H1 (cell line): ENCODE results near the gene AHNAK2. TPM values are rescaled to one million over a fixed set of nuclear protein-coding genes. Genes with fewer than 3 reads are reported as not detected.

Experiments
- CTCF ChIA-PET: fragments of 300-600 bp; sonication (Branson Sonifier 250); formaldehyde crosslinking; loops from one replicate; lab custom pipeline; 2021; ENCODE audit not compliant: partially characterized antibody; lab: Charles Lee
- POLR2A ChIA-PET: fragments of 300-600 bp; sonication (Branson Sonifier 250); formaldehyde crosslinking; loops from one replicate; lab custom pipeline; 2021; ENCODE audit warnings: inconsistent platforms; ENCODE audit not compliant: partially characterized antibody; lab: Charles Lee
- DNase-seq, 2 experiments: peaks; one replicate each; pipeline versions ENCODE4 v3.0.0 to v3.0.0-alpha.2; 2010 to 2022; ENCODE audit warnings: low spot score in 2 of 2, low read depth in 1 of 2, mixed read lengths in 1 of 2
- FAIRE-seq: peaks from 2 replicates; lab custom pipeline; 2011; peaks lifted over from hg19 to GRCh38; lab: Jason Lieb, UNC
- H2AFZ ChIP-seq: 2 replicates; pipeline ENCODE4 v1.8.1; 2012; ENCODE audit warnings: low read length, inconsistent platforms
- H2AK5ac ChIP-seq: 2 replicates; pipeline ENCODE4 v1.6.1; 2013; ENCODE audit warnings: low read depth, low read length
- H2BK120ac ChIP-seq: replicated peaks from 2 replicates; pipeline ENCODE3; 2013; ENCODE audit warnings: low read depth, low read length, inconsistent platforms
- H2BK12ac ChIP-seq: 2 replicates; pipeline ENCODE4 v1.6.1; 2013; ENCODE audit warnings: low read depth, low read length
- H2BK15ac ChIP-seq: 2 replicates; pipeline ENCODE4 v1.6.1; 2013; ENCODE audit warnings: low read length
- H2BK20ac ChIP-seq: 2 replicates; pipeline ENCODE4 v1.6.1; 2013; ENCODE audit warnings: low read length
- H2BK5ac ChIP-seq: 2 replicates; pipeline ENCODE4 v1.6.1; 2013; ENCODE audit warnings: low read depth, low read length
- H3K14ac ChIP-seq: 2 replicates; pipeline ENCODE4 v1.6.1; 2013; ENCODE audit warnings: inconsistent platforms; ENCODE audit not compliant: insufficient read length
- H3K18ac ChIP-seq: 2 replicates; pipeline ENCODE4 v1.6.1; 2013; ENCODE audit warnings: low read length; ENCODE audit errors: extremely low read depth
- H3K23ac ChIP-seq: 2 replicates; pipeline ENCODE4 v1.6.1; 2013; ENCODE audit warnings: inconsistent platforms; ENCODE audit not compliant: insufficient read length
- H3K23me2 ChIP-seq: 2 replicates; pipeline ENCODE4 v1.6.1; 2013; ENCODE audit warnings: low read depth, low read length
- H3K27ac ChIP-seq: 2 replicates; pipeline ENCODE4 v1.6.1; 2011; ENCODE audit warnings: low read depth, low read length, inconsistent platforms
- H3K27me3 ChIP-seq, 4 experiments: replicated peaks in 1 of 4; 1 replicate in 1 of 4; 2 replicates in 3 of 4; pipeline versions ENCODE4 v1.6.1 to v1.8.1; 2011 to 2013; ENCODE audit warnings: low read length in 3 of 4, mild to moderate bottlenecking in 3 of 4, inconsistent platforms in 2 of 4, mixed read lengths in 2 of 4, moderate library complexity in 1 of 4; ENCODE audit not compliant: control insufficient read depth in 3 of 4, insufficient read depth in 3 of 4; ENCODE audit errors: extremely low read depth in 1 of 4
- H3K36me3 ChIP-seq, 4 experiments: 2 replicates each; pipeline versions ENCODE4 v1.6.1 to v1.8.1; 2011 to 2013; ENCODE audit warnings: mild to moderate bottlenecking in 4 of 4, low read length in 3 of 4, moderate library complexity in 2 of 4, control low read depth in 1 of 4, inconsistent platforms in 1 of 4; ENCODE audit not compliant: insufficient read depth in 4 of 4, control insufficient read depth in 2 of 4
- H3K4ac ChIP-seq: replicated peaks from 2 replicates; pipeline ENCODE3; 2013; ENCODE audit warnings: low read length, low read depth, mixed read lengths, inconsistent platforms; ENCODE audit not compliant: insufficient read length
- H3K4me1 ChIP-seq, 4 experiments: replicated peaks in 1 of 4; 1 replicate in 1 of 4; 2 replicates in 3 of 4; pipeline versions ENCODE4 v1.6.1 to v1.8.1; 2011 to 2013; ENCODE audit warnings: low read length in 3 of 4, inconsistent platforms in 2 of 4, mixed read lengths in 1 of 4; ENCODE audit not compliant: insufficient read depth in 4 of 4, control insufficient read depth in 3 of 4
- H3K4me2 ChIP-seq, 2 experiments: 2 replicates each; pipeline versions ENCODE4 v1.6.1 to v1.8.1; 2011 to 2013; ENCODE audit warnings: low read depth in 2 of 2, low read length in 2 of 2, control low read depth in 1 of 2, inconsistent platforms in 1 of 2, mild to moderate bottlenecking in 1 of 2; ENCODE audit not compliant: insufficient read depth in 1 of 2
- H3K4me3 ChIP-seq, 4 experiments: fragments of 200-600, 300-600 bp in 1 of 4; sonication (generic), shearing (Covaris generic), sonication (Bioruptor Twin) in 1 of 4; 2 replicates each; pipeline versions ENCODE4 v1.5.1 to v1.8.1; 2011 to 2016; ENCODE audit warnings: low read length in 4 of 4, low read depth in 3 of 4, control low read depth in 2 of 4, inconsistent platforms in 2 of 4, mild to moderate bottlenecking in 2 of 4, mixed read lengths in 1 of 4, moderate library complexity in 1 of 4; ENCODE audit not compliant: insufficient read depth in 2 of 4; ENCODE audit errors: extremely low read depth in 1 of 4
- H3K56ac ChIP-seq: replicated peaks from 2 replicates; pipeline ENCODE3; 2013; ENCODE audit warnings: low read depth, mild to moderate bottlenecking, mixed read lengths, low read length, inconsistent platforms; ENCODE audit not compliant: insufficient read length
- H3K79me1 ChIP-seq: 2 replicates; pipeline ENCODE4 v1.6.1; 2013; ENCODE audit warnings: low read depth, low read length, control low read depth
- H3K79me2 ChIP-seq, 2 experiments: 2 replicates each; pipeline versions ENCODE4 v1.6.1 to v1.8.1; 2012 to 2013; ENCODE audit warnings: low read length in 2 of 2, mild to moderate bottlenecking in 2 of 2, inconsistent platforms in 1 of 2; ENCODE audit not compliant: insufficient read depth in 2 of 2, control insufficient read depth in 1 of 2
- H3K9ac ChIP-seq, 4 experiments: replicated peaks in 1 of 4; 1 replicate in 1 of 4; 2 replicates in 3 of 4; pipeline versions ENCODE4 v1.6.1 to v1.8.1; 2011 to 2013; ENCODE audit warnings: low read depth in 3 of 4, low read length in 3 of 4, control low read depth in 2 of 4, mild to moderate bottlenecking in 2 of 4, moderate library complexity in 2 of 4, inconsistent platforms in 1 of 4; ENCODE audit errors: extremely low read depth in 1 of 4
- H3K9me3 ChIP-seq, 2 experiments: 2 replicates each; pipeline versions ENCODE4 v1.6.1 to v1.8.1; 2012 to 2013; ENCODE audit warnings: mild to moderate bottlenecking in 2 of 2, moderate library complexity in 2 of 2, control low read depth in 1 of 2, inconsistent platforms in 1 of 2, low read depth in 1 of 2, low read length in 1 of 2, mixed read lengths in 1 of 2; ENCODE audit not compliant: insufficient read depth in 2 of 2
- H4K20me1 ChIP-seq, 2 experiments: replicated peaks in 1 of 2; 2 replicates each; pipeline versions ENCODE3 to v1.8.1; 2011 to 2013; ENCODE audit warnings: inconsistent platforms in 2 of 2, low read length in 2 of 2, mild to moderate bottlenecking in 1 of 2; ENCODE audit not compliant: insufficient read depth in 2 of 2, control insufficient read depth in 1 of 2
- H4K5ac ChIP-seq: 2 replicates; pipeline ENCODE4 v1.6.1; 2013; ENCODE audit warnings: low read length, low read depth, mixed read lengths, inconsistent platforms; ENCODE audit not compliant: insufficient read length
- H4K8ac ChIP-seq: 2 replicates; pipeline ENCODE4 v1.8.0; 2013; ENCODE audit warnings: mild to moderate bottlenecking, moderate library complexity, low read length, inconsistent platforms; ENCODE audit not compliant: insufficient read depth; ENCODE audit errors: extremely low read depth
- H4K91ac ChIP-seq: replicated peaks from 2 replicates; pipeline ENCODE3; 2013; ENCODE audit warnings: low read length, mixed read lengths, inconsistent platforms; ENCODE audit not compliant: insufficient read length
- BRCA1 ChIP-seq: IDR thresholded peaks from 2 replicates; pipeline ENCODE4 v1.6.1; 2012; ENCODE audit warnings: low read depth, low read length, improper control_type of control experiment
- POLR2AphosphoS5 ChIP-seq: IDR thresholded peaks from 2 replicates; pipeline ENCODE4 v1.6.1; 2011; ENCODE audit warnings: low read depth, low read length
- SIRT6 ChIP-seq: IDR thresholded peaks from one replicate; pipeline ENCODE4 v1.7.1; 2012; ENCODE audit warnings: low read length, inconsistent platforms
- SP2 ChIP-seq: IDR thresholded peaks from 2 replicates; pipeline ENCODE4 v1.6.1; 2012; ENCODE audit warnings: mild to moderate bottlenecking, low read length, inconsistent platforms
- TBP ChIP-seq: IDR thresholded peaks from 2 replicates; pipeline ENCODE4 v1.6.1; 2011; ENCODE audit warnings: low read depth, low read length, improper control_type of control experiment
- WGBS, 2 experiments: shearing (Covaris generic) in 1 of 2; methylation state at CpG; one replicate each; pipeline versions ENCODE4 v1.1.6 to v1.1.7; 2013 to 2015; ENCODE audit warnings: low lambda C conversion rate in 2 of 2, mixed read lengths in 2 of 2, inconsistent platforms in 1 of 2, low coverage in 1 of 2, missing lambda C conversion rate in 1 of 2; ENCODE audit not compliant: insufficient replicate concordance in 2 of 2, insufficient coverage in 1 of 2, insufficient read length in 1 of 2; ENCODE audit errors: extremely low coverage in 1 of 2, missing lambda C conversion rate in 1 of 2; 5-methylcytosine and 5-hydroxymethylcytosine counted together
- polyA plus RNA-seq, 7 experiments: library from polyadenylated mRNA; depleted of rRNA in 3 of 7; stranded (reverse) in 5 of 7; unstranded in 2 of 7; fragments of >200 nt in 5 of 7; fragments of 200-250 nt in 2 of 7; gene quantifications; 1 replicate in 5 of 7; 2 replicates in 1 of 7; 4 replicates in 1 of 7; pipeline versions ENCODE4 v1.2.1 to v1.2.3, GENCODE V29; 2011 to 2013; ENCODE audit warnings: missing spikeins in 2 of 7, mixed read lengths in 2 of 7
- total RNA-seq: library from RNA; stranded (reverse); fragmentation: NEBNext Ultra II Directional; extraction: Animal tissue kit (Norgen Biotek cat#: 25700); gene quantifications from 2 replicates; pipeline ENCODE4 v1.2.1, GENCODE V29; 2021

AHNAK2 gene
- total and polyA plus RNA-seq, 2 of the 8 experiments (the other 6 are each of a cell fraction or from before 2014, with no cell fraction given) = 0.95 to 2.0 TPM

DNA sequence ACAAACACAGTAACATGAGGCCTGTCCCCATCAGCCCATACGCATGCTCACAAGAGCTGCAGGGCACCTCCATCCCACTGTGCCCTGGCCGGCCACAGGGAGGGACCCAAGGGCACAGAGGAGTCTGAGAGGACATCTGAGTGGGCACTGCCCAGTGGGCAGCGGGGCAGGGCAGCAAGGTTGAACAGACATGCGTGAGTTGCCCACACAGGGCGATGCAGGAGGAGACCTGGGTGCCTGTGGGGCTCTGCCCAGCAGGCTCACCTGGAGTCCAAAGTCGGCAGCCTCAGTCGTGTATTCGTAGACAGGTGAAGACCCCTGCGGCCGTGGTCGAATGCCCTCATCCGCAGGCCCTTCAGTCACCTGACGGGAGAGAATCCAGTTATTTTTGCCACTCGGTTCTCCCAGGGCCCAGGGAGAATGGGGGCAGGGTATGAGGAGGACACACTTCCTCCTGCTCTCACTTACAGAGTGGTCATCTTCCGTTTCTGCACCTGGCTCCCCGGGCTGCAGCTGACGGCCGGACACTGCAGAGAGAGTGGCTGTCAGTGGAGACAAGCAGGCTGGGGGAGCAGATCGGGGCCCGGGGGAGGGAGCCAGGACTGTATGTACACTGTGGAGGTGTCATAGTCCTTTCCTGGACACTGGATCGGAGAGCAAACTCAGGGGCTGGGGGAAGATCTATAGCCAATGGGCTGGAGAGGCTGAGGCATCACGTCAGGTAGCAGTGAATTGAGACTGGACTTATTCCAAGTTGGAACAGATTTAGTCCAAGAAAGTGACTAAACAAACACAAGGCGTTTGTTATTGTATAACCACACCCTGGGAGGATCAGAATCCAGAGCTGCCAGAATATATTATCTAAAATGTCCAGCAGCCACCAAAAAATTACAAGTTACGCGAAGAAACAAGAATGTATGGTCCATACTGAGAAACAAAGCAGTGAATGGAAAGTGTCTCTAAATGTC is 20.7 kb downstream of the AHNAK2 start:
- Histone ChIP-seq H3K79me1 (no peaks in the 10 kb centered on the region), H2BK12ac (no peak overlapping the region), H4K5ac (no peak overlapping the region), H3K79me2 (no peaks in the 10 kb centered on the region), H3K4me1 (no peaks in the 10 kb centered on the region), H2AFZ (no peak overlapping the region), H3K9ac (no peak overlapping the region; a peak in 1 of 7 replicates), H2BK5ac (no peak overlapping the region), H4K20me1 (no peaks in the 10 kb centered on the region), H2BK20ac (no peak overlapping the region), H3K9me3 (peaks cover 0 to 3% of the 10 kb centered on the region in 2 experiments; a peak in 1 of 4 replicates), H3K56ac (no peak overlapping the region), H2AK5ac (no peak overlapping the region), H3K27me3 (no peaks in the 10 kb centered on the region), H3K4me3 (no peak overlapping the region), H3K4ac (no peak overlapping the region), H3K4me2 (no peak overlapping the region), H2BK120ac (no peak overlapping the region), H3K14ac (no peak overlapping the region), H2BK15ac (no peak overlapping the region), H4K91ac (no peak overlapping the region), H3K27ac (no peak overlapping the region), H4K8ac (no peak overlapping the region), H3K36me3 (no peaks in the 10 kb centered on the region), H3K23ac (no peak overlapping the region), H3K23me2 (no peaks in the 10 kb centered on the region), H3K18ac (no peak overlapping the region)
- FAIRE-seq (no peak), DNase-seq (no peak)
- ChIA-PET POLR2A (no interaction called here), CTCF (interaction anchor here (0.6 kb wide), 1 partner anchor 1923 kb away, joined by 3 read pairs; no protein-coding TSS in a partner anchor)
- TF ChIP-seq POLR2AphosphoS5 (no peak), TBP (no peak), SP2 (no peak), SIRT6 (no peak), BRCA1 (no peak)
- 83% methylated on average over 25 of the region's 25 CpGs; no CpG with 5 or more reads in 1 of the 2 experiments for WGBS, 2 experiments
